Stimulated activated CD4-positive, alpha-beta T cell treated with anti-CD3 and anti-CD28 coated beads, TNF-alpha, amount 100 ng/mL, for 1 hour (primary cell): Measurements from ENCODE around the gene NACAD.

ENCODE experiments used
- DNase-seq, 3 donors: peaks; one replicate each; pipeline ENCODE4 v3.0.0-alpha.2; 2020; ENCODE audit warnings: low read depth in 3 of 3, low spot score in 1 of 3

NACAD gene, protein sequence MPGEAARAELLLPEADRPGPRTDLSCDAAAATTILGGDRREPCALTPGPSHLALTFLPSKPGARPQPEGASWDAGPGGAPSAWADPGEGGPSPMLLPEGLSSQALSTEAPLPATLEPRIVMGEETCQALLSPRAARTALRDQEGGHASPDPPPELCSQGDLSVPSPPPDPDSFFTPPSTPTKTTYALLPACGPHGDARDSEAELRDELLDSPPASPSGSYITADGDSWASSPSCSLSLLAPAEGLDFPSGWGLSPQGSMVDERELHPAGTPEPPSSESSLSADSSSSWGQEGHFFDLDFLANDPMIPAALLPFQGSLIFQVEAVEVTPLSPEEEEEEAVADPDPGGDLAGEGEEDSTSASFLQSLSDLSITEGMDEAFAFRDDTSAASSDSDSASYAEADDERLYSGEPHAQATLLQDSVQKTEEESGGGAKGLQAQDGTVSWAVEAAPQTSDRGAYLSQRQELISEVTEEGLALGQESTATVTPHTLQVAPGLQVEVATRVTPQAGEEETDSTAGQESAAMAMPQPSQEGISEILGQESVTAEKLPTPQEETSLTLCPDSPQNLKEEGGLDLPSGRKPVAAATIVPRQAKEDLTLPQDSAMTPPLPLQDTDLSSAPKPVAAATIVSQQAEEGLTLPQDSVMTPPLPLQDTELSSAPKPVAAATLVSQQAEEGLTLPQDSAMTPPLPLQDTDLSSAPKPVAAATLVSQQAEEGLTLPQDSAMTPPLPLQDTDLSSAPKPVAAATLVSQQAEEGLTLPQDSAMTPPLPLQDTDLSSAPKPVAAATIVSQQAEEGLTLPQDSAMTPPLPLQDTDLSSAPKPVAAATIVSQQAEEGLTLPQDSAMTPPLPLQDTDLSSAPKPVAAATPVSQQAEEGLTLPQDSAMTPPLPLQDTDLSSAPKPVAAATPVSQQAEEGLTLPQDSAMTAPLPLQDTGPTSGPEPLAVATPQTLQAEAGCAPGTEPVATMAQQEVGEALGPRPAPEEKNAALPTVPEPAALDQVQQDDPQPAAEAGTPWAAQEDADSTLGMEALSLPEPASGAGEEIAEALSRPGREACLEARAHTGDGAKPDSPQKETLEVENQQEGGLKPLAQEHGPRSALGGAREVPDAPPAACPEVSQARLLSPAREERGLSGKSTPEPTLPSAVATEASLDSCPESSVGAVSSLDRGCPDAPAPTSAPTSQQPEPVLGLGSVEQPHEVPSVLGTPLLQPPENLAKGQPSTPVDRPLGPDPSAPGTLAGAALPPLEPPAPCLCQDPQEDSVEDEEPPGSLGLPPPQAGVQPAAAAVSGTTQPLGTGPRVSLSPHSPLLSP (N-terminal part only)

DNA sequence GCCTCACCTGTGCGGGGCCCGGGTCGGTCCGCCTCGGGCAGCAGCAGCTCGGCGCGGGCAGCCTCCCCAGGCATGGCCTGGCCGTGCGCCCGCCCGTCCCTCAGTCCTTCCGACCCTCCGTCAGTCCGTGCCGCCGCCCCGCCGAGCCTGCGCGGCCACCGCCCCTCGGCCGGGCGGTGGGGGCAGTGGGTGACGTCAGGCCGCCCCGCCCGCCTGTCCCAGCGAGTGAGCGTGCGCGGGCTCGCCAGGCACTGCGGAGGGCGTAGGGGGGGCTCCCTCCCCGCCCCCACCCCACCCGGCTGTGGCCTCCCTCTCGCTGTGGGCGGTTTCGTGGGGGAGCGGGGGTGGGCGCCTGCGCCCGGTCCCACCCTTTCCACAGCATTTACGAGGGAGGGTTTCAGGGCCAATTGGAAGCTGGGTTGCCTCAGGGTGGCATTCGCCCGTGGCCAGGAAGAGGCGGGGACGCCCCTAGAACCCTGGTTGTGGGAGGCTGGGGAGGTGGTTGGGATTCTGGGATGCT is at the start of gene NACAD:
Gene NACAD, minus strand, starts transcription at position 149 of the 520 bp plus-strand sequence. Its CDS starts 75 bp downstream, at position 74.
- DNase-seq: no peak

- DNase-seq: peak; percentile 29 to 46 (median 36)
These were observed 47.6 kb upstream of the NACAD start for GRCh38 chr7:45136106-45137060.

DNA sequence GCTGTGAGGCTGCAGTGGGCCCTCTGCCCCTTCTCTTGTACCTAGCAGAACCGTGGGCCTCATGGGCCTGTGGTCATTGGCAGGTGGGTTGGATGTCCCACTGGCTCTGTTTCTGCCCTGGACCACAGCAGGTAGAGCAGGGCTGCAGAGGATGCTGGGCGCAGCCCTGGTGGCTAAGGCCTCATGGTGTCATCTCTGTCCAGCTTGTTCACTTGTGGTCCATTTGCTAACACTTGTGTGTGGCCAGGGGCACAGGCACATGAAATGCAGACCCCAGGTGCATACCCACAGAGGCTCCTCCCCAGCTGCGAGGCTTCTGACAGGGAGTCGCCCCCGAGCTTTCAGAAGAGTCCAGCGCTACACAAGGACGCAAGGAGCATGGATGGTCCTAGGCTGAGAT is 45.1 kb upstream of the NACAD start:
- no peak for DNase-seq

GRCh38 chr7:45133352-45133751 is 44.6 kb upstream of the NACAD start:
- DNase-seq: no peak

DNA sequence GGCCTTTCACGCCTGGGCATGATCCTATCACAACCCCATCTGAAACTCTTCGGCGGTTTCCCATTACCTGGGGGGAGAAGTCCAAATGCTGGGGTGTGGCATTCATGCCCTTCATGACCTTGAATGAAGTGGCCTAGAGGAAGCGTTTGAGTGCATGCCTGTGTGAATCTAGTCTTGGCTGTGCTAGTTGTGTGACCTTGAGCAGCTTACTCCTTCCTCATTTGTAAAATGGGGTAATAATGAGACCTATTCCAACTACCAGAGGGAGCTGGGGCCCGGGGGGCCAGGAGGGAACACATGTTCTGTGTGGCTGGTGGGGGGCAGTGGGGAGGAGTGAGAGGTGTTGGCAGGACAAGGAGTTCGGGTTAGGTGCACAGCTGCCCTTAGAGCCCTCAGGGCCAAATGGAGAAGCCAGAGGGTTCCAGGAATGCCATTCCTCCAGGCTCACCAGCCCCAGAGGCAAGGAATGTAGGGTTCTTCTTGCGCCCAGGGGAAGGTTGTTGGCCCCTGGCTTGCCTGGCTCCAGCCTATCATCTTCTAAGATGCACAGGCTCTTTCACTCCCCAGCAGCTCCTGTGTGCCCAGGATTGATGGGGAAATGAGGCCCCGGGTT is 44.0 kb upstream of the NACAD start:
- DNase-seq: no peak

GRCh38 chr7:45131891-45132290 is 43.1 kb upstream of the NACAD start:
- DNase-seq: no peak

DNA sequence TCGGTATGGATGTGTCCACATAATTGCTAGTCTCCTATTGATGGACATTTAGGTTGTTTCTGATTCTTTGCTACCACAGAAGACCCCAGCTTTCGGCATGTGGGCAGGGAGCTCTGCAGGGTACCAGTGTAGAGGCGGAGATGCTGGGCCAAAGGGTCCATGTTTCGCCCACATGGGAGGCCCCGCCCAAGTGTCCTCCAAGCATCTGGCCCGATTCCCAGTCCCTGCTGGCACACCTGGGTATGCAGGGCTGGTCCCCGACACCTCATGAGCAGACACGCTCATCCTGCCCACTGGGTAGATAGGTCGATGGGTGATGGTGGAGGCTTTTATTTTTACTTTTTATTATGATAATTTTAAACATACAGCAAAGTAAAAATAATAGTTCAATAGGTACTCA is 42.1 kb upstream of the NACAD start:
- DNase-seq: no peak

DNA sequence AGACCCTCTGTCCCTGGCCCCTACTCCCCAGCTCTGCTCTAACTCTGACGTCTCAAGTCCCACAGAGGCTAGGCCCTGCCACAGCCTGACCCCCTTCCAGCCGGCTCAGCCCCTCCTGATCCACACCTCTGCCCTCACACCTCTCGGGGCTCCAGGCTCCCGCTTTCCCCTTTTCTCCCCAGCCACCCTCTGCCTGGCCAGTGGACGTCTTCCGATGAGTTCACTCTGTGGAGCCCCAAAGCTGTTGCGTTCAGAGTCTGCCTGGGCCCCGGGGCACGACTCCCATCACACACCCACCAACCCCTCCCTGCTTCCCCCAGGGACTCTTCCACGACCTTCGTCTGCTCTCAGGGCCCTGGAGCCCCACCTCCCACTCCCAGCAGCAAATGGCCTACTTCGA is 41.1 kb upstream of the NACAD start:
- no peak for DNase-seq

DNA sequence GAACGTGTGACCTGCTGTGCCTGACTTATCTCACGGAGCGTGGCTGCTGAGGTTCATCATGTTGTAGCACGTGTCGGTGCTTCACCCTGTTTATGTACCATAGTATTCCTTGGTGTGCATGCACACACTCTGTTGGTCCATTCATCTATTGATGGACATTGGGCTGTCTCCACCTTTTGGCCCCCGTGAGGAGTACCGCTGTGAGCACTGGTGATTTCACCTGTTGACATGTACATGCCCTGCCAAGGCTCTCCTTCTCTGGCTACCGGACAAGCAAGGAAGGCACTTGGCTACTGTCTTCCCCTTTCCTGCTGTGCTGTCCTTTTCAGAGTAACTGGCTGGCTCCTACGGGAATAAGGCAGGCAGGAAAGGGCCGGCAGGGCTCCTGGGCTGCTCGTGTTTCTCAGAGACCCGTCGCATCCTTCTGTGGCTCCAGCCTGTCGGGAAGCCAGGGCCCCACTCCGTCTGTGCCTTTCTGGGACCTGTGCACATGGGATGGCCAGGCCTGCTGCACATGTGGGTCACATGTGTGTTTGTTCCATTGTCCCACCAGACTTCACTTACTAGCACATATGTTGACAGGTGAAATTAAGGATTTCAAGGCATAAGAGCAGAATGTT is 40.5 kb upstream of the NACAD start:
- DNase-seq: no peak

GRCh38 chr7:45126920-45127319 is 38.2 kb upstream of the NACAD start:
- DNase-seq: no peak

GRCh38 chr7:45126201-45126600 is 37.4 kb upstream of the NACAD start:
- DNase-seq: no peak

GRCh38 chr7:45125193-45125904 is 36.6 kb upstream of the NACAD start:
- DNase-seq: no peak

DNA sequence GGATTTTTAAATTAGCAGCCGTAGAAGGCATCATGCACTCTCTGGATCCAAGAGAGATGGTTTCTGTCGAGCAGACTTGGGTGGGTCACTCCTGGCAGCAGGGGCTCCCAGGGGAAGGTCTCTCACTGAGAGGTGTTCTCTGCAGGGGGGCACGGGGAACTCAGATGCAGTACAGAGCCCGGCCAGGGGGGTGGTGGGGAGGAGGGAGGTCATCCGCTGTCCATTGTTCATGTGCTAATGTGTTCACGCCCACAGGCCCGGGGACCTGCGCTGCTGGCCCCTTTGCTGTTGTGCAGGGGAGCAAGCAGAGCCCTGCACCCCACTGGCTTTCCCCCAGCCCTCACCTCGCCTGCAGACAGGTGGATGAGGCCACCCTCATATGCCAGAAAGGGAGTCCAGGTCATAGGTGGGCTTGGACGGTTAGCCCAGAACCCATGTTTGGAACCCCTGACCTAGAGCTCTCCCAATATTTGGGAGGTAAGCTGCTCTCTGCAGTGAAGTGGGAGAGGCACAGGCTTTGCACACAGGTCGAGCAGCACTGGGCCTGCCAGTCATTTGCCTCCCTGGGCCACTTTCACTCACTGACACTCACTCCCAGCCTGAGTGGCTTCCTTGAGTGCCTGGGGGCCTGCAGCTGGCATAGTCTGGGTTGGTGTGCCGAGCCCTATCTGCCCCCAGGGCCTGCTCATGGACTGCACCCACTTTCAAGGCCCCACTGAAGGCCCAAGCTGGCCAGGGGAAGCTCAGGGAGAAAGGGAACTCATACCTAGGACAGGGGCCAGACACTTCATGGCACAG is 35.3 kb upstream of the NACAD start:
- DNase-seq: no peak

DNA sequence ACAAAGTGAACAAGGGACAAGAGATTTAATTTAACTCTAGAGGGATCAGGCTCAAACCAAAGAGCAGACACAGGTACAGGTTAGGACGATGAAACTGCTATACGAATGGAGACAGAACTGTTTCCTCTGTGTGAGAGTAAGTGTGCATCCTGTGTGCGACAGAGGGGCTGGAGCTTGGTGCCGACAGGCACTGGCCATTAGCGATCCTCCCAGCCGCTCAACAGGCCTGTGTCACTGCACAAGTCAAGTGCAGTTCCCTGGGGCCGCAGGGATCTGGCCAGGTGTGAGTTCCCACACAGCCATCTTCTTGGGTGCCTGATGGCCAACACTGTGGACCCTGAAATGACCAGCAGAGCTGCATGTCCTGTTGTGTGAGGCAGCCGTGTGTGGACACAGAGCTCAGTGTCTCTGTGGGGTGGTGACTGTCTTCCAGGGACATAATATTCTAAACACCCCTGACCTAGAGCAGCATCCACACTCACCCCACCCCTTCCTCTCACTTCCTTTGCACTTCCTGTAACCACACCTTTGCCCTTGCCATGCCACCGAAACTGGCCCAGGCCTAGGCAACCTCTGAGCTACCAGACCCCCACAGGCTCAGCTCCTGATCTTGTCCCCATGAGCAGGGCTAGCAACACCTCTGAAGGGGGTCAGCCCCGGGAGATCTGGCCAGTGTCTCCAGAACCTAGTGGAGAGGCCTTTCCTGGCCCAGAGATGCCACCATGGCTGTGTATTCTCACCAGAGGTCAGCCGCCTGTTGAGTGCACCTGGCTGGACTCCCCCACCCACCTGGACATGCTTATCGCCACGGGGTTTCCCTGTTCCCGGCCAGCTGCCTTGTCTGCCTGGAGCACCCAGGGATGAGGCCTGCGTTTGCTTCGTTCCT is 34.4 kb upstream of the NACAD start:
- no peak for DNase-seq

GRCh38 chr7:45119550-45119949 is 30.8 kb upstream of the NACAD start:
- DNase-seq: no peak

DNA sequence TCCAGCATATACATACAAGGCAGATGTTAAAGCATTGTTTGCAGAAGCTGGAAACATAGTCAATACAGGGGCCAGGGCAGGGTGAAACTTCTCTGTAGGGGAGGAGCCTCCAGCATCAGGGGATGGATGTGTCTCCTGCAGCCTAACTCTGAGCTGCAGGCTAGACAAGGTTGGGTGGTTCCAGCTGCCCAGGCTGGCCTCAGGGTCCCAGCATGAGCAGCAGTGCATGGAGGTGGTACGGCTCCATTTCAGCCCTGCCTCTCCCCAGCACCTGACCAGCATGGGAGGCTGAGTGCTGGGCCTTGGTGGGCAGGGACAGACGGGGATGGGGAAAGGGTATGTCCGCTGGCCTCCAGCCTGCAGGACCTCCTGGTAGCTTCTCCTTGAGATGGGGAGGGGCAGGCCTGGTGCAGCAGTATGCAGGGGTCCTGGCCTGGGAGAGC is 30.1 kb upstream of the NACAD start:
- no peak for DNase-seq

GRCh38 chr7:45118292-45118691 is 29.5 kb upstream of the NACAD start:
- DNase-seq: no peak
